ENCODE results near the gene IL17RC.

Gene IL17RC

GRCh38 chr3:9902372-9903237, 14.3 kb upstream of the IL17RC start, which contains the start of gene IL17RE:
IL17RE (plus strand) TSS chr3:9902848; CDS start chr3:9902933, 85 bp downstream.
- no peak within 1 kb of the TSS for H3K4me3 ChIP-seq (ENCODE audit: low read depth, low read length)
- no peak for TF ChIP-seq CTCF (IDR thresholded peaks at IDR 0.05; ENCODE audit: insufficient read depth, low read depth, low read length, missing control alignments)
- DNase-seq (ENCODE audit: low read depth) = no peak

DNA sequence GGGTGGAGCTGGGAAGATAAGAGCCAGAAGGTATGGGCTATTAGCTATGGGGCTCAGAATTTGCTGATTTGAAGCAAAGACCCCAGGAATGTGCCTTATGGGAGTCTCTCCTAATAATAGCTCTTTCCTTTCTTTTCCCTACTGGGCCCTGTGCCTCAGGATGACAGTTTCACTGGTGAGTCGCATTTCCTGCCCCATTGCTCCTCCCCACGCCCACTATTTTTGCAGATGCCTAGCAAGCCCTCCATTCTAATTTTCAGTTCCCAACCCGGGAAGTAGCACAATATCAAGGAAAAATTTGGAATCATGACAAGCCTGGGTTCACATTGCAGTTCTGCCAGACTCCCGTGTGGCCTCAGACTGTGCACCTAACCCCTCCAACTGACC, 13.7 kb upstream of the IL17RC start:
- no peak overlapping the region for H3K4me3 ChIP-seq (ENCODE audit: low read depth, low read length)
- DNase-seq (ENCODE audit: low read depth) = no peak
- TF ChIP-seq CTCF (IDR thresholded peaks at IDR 0.05; ENCODE audit: insufficient read depth, low read depth, low read length, missing control alignments) = no peak

GRCh38 chr3:9903904-9904303, 13.0 kb upstream of the IL17RC start:
- TF ChIP-seq CTCF (IDR thresholded peaks at IDR 0.05; ENCODE audit: insufficient read depth, low read depth, low read length, missing control alignments) = no peak
- no peak for DNase-seq (ENCODE audit: low read depth)
- H3K4me3 ChIP-seq (ENCODE audit: low read depth, low read length) = no peak overlapping the region

DNA sequence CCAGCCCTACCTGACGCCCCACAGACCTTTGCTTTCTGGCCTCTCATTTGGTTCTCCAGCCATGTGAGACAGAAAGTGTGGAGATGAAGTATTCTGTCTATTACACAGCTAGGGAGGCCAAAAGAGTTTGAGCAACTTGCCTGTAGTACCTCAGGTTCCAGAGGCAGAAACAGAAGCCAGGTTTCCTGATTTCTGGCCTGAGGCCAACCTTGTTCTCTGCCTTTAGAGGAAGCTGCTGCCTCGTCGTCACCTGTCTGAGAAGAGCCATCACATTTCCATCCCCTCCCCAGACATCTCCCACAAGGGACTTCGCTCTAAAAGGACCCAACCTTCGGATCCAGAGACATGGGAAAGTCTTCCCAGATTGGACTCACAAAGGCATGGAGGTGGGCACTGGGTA, 10.4 kb upstream of the IL17RC start:
- no peak for TF ChIP-seq CTCF (IDR thresholded peaks at IDR 0.05; ENCODE audit: insufficient read depth, low read depth, low read length, missing control alignments)
- no peak overlapping the region for H3K4me3 ChIP-seq (ENCODE audit: low read depth, low read length)
- no peak for DNase-seq (ENCODE audit: low read depth)

DNA sequence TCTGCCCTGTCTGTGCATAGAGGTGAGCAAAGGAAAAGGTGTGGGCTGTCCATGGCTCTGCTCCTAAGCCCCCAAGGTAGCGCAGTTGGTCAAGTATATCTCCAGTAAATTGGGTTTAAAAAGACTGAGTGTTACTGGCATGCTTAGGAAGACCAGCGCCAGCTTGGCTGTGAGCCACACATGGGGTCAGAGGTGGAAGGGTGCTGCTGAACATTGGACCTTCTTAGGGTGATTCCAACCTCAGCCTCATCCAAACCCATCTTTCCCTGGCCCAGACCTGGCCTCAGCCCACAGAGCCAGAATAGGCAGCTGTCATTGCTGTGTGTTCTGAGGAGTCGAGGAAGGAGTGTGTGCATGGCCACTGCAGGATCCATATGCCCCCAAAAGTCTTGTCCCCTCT, 8.6 kb upstream of the IL17RC start:
- no peak overlapping the region for H3K4me3 ChIP-seq (ENCODE audit: low read depth, low read length)
- DNase-seq (ENCODE audit: low read depth) = no peak
- TF ChIP-seq CTCF (IDR thresholded peaks at IDR 0.05; ENCODE audit: insufficient read depth, low read depth, low read length, missing control alignments) = no peak

DNA sequence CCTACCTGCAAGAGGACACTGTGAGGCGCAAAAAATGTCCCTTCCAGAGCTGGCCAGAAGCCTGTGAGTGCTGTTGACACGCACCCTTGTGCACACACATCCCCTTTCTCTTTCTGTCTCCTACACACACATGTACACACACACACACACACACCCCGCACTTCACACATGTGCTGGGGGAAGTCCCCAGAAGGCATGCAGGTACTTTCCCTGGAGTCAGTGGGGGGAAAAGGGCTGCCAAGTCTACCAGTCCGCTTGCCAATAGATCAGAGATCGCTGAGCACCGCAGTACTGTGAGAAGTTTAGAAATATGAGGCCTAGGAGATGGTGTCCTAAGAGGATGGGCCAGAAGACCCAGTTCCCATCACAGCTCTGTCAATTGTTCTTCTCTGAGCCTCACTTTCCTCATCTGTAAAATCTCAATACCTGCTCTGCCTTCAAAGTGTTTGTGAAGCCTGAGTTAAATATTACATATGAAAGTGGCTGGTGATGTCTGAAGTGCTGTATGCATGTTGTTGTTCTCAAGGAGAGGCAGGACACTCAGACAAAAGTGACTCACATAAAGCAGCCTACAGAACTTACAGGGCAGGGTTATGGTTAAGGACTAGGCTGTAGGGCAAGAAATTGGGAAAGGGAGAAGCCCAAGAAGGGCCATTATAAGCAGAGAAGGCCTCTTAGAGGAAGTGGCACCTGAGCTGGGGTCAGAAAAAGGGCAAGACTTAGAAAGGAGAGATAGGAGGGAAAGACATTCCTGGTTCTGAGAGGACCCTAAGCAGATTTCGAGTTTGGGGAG, 7.5 kb upstream of the IL17RC start:
- DNase-seq (ENCODE audit: low read depth) = peak; percentile 47
- no peak overlapping the region for H3K4me3 ChIP-seq (ENCODE audit: low read depth, low read length)
- no peak for TF ChIP-seq CTCF (IDR thresholded peaks at IDR 0.05; ENCODE audit: insufficient read depth, low read depth, low read length, missing control alignments)
